DOHH2 (cell line): ENCODE results near the gene PRDM2.
"Not testable (repeated sequence)": the region's sequence is repeated elsewhere in the genome, so short reads cannot be mapped to it uniquely, and the experiment has no call there.

Experiments
- H3F3A ChIP-seq: fragments of 200-600 bp; sonication (generic), shearing (Covaris generic); 2 replicates; pipeline ENCODE4 v1.6.0; 2016; ENCODE audit warnings: antibody characterized with exemption, mild to moderate bottlenecking; ENCODE audit not compliant: control insufficient read depth, insufficient read depth
- H3K27ac ChIP-seq: fragments of 200-600 bp; sonication (generic); 2 replicates; pipeline ENCODE4 v1.5.1; 2014; ENCODE audit warnings: low read depth, mild to moderate bottlenecking, low read length, moderate library complexity
- H3K27me3 ChIP-seq: fragments of 200-600 bp; sonication (generic); 2 replicates; pipeline ENCODE4 v1.6.1; 2014; ENCODE audit warnings: mild to moderate bottlenecking, low read length, mixed read lengths; ENCODE audit not compliant: control insufficient read depth
- H3K36me3 ChIP-seq: fragments of 200-600 bp; sonication (generic); 2 replicates; pipeline ENCODE4 v1.6.1; 2014; ENCODE audit warnings: mild to moderate bottlenecking, low read length, moderate library complexity, mixed read lengths; ENCODE audit not compliant: control insufficient read depth
- H3K4me1 ChIP-seq: fragments of 200-600 bp; sonication (generic); 2 replicates; pipeline ENCODE4 v1.6.1; 2014; ENCODE audit warnings: mild to moderate bottlenecking, low read length, mixed read lengths; ENCODE audit not compliant: control insufficient read depth
- H3K4me2 ChIP-seq: fragments of 200-600 bp; sonication (generic); 2 replicates; pipeline ENCODE4 v1.6.0; 2014; ENCODE audit warnings: mild to moderate bottlenecking, low read length, moderate library complexity
- H3K4me3 ChIP-seq: fragments of 200-600 bp; sonication (generic); 2 replicates; pipeline ENCODE4 v1.5.1; 2014; ENCODE audit warnings: mild to moderate bottlenecking, low read length, mixed read lengths
- H3K79me2 ChIP-seq: fragments of 200-600 bp; sonication (generic); 2 replicates; pipeline ENCODE4 v1.6.1; 2014; ENCODE audit warnings: mild to moderate bottlenecking, low read length, mixed read lengths; ENCODE audit not compliant: control insufficient read depth
- H3K9me2 ChIP-seq: fragments of 200-600 bp; sonication (generic); replicated peaks from 2 replicates; pipeline ENCODE4 v1.6.1; 2014; ENCODE audit warnings: mild to moderate bottlenecking, low read length, mixed read lengths; ENCODE audit not compliant: control insufficient read depth
- H3K9me3 ChIP-seq: fragments of 200-600 bp; sonication (generic); 2 replicates; pipeline ENCODE4 v1.6.1; 2014; ENCODE audit warnings: antibody characterized with exemption, low read length, mixed read lengths; ENCODE audit not compliant: control insufficient read depth, insufficient read depth
- H4K20me1 ChIP-seq: fragments of 200-600 bp; sonication (generic); 2 replicates; pipeline ENCODE4 v1.6.0; 2014; ENCODE audit warnings: low read depth, mild to moderate bottlenecking, antibody characterized with exemption, low read length, moderate library complexity; ENCODE audit not compliant: control insufficient read depth, insufficient read depth
- CTCF ChIP-seq: fragments of 200-600 bp; sonication (generic); IDR thresholded peaks from one replicate; pipeline ENCODE4 v1.5.1; 2014; ENCODE audit warnings: antibody characterized with exemption, mild to moderate bottlenecking, low read depth, low read length; ENCODE audit not compliant: poor library complexity, severe bottlenecking
- EZH2phosphoT487 ChIP-seq: fragments of 200-600 bp; sonication (generic); IDR thresholded peaks from 2 replicates; pipeline ENCODE4 v1.6.1; 2017; ENCODE audit warnings: borderline replicate concordance, mild to moderate bottlenecking, antibody characterized with exemption, low read length, moderate library complexity, mixed read lengths

Gene PRDM2

DNA sequence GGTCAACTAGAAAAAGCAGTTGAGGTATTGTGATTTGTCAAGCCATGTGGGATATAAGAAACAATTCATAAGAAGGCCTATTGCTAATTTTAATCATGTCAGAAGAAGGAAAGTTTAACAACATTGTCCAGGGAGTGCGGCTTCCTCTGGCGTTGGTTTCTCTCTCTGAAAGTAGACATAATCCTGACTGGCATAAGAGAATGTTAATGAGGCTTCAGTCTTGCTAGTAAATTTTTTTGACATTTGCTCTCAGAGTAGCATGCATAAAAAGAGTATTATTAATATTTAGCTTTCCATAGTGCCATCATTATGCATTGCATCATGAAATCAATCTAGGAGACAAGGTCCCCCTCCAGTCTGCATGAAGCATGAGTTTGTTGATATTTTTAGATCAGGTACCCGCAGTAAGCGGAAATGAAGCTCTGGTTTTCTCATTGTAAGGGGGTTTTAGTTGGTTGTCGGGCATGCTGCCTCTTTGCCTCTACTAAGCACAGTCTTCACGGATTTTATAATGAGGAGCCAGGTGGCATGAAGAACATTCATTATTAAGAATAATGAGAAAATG lies 12.8 kb upstream of the PRDM2 start:
- Histone ChIP-seq H3K4me2 (peak overlapping the region; percentile 54), H3K9me3 (peaks cover 10% of the 10 kb centered on the region), H3K27ac (peak overlapping the region; percentile 59), H4K20me1 (no peaks in the 10 kb centered on the region), H3K27me3 (no peaks in the 10 kb centered on the region), H3K79me2 (no peaks in the 10 kb centered on the region), H3K36me3 (no peaks in the 10 kb centered on the region), H3K4me3 (peak overlapping the region; percentile 38), H3K9me2 (no peaks in the 10 kb centered on the region), H3F3A (peaks cover 4% of the 10 kb centered on the region; the same call in 1 of the 2 replicates), H3K4me1 (peaks cover 57% of the 10 kb centered on the region)
- TF ChIP-seq CTCF (no peak), EZH2phosphoT487 (no peak)

GRCh38 chr1:13693094-13693493 lies 6.9 kb upstream of the PRDM2 start:
- not testable (repeated sequence) for H3K9me2 ChIP-seq, H3K4me3 ChIP-seq, H3K79me2 ChIP-seq, H4K20me1 ChIP-seq, H3K27ac ChIP-seq, H3K27me3 ChIP-seq, H3K36me3 ChIP-seq, H3F3A ChIP-seq
- peaks cover 34% of the 10 kb centered on the region for H3K4me1 ChIP-seq
- H3K4me2 ChIP-seq: 0 out of 2 replicates have a peak overlapping the region, but pooled peaks have one; percentile 1
- H3K9me3 ChIP-seq: peaks cover 10% of the 10 kb centered on the region

- Histone ChIP-seq H3F3A (peaks cover 5% of the 10 kb centered on the region; the same call in 1 of the 2 replicates), H3K9me3 (0 out of 2 replicates have a peak, but pooled peaks cover 3% of the 10 kb centered on the region), H3K9me2 (no peaks in the 10 kb centered on the region), H3K4me3 (no peak overlapping the region), H3K4me2 (no peak overlapping the region), H3K27ac (no peak overlapping the region), H4K20me1 (no peaks in the 10 kb centered on the region), H3K79me2 (peaks cover 17% of the 10 kb centered on the region), H3K4me1 (peaks cover 46% of the 10 kb centered on the region), H3K27me3 (no peaks in the 10 kb centered on the region), H3K36me3 (peaks cover 5% of the 10 kb centered on the region)
- no peak for TF ChIP-seq EZH2phosphoT487
- TF ChIP-seq CTCF: no peak
These were observed 4.9 kb upstream of the PRDM2 start for GRCh38 chr1:13694886-13695684.

DNA sequence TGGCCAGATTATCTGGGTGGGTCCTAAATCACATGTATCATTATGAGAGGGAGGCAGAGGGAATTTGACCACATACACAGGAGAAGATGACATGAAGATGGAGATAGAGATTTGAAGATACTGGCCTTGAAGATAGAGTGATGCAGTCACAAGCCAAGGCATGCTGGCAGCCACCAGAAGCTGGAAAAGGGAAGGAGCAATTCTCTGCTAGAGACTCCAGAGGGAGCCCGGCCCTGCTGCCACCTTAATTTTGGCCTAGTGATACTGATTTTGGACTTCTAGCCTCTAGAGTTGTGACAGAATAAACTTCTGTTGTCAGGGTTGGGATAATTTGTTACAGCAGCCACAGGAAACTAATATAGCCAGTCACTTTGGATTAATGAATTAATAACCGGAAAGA lies 2.2 kb upstream of the PRDM2 start:
- Histone ChIP-seq H3K4me3 (no peak overlapping the region), H3K27me3 (no peaks in the 10 kb centered on the region), H3F3A (peaks cover 28% of the 10 kb centered on the region), H3K79me2 (peaks cover 40% of the 10 kb centered on the region), H3K9me3 (0 out of 2 replicates have a peak, but pooled peaks cover 3% of the 10 kb centered on the region), H3K9me2 (no peaks in the 10 kb centered on the region), H4K20me1 (no peaks in the 10 kb centered on the region), H3K36me3 (peaks cover 16% of the 10 kb centered on the region), H3K27ac (no peak overlapping the region), H3K4me1 (peaks cover 63% of the 10 kb centered on the region), H3K4me2 (peak overlapping the region; percentile 6; the same call in 1 of the 2 replicates)
- TF ChIP-seq EZH2phosphoT487: no peak
- TF ChIP-seq CTCF: peak; percentile 51
